Keratinocyte (primary cell): ENCODE measurements around the gene MSI2.

ENCODE experiments used
- EZH2 ChIP-seq: IDR thresholded peaks from one replicate; pipeline ENCODE4 v1.6.1; 2012; ENCODE audit warnings: inconsistent platforms, mild to moderate bottlenecking, low read length, moderate library complexity
- TF ChIP-seq, protein P1 (sequence below), 3 experiments: IDR thresholded peaks in 1 of 3; conservative IDR thresholded peaks in 1 of 3; optimal IDR thresholded peaks in 1 of 3; 2 replicates in 2 of 3; 3 replicates in 1 of 3; pipeline versions ENCODE3 to v1.5.1; 2011; ENCODE audit warnings: low read length in 3 of 3, mild to moderate bottlenecking in 3 of 3, moderate library complexity in 2 of 3, control low read depth in 1 of 3, inconsistent platforms in 1 of 3; ENCODE audit not compliant: insufficient read depth in 2 of 3; ENCODE audit errors: extremely low read depth in 1 of 3

DNA sequence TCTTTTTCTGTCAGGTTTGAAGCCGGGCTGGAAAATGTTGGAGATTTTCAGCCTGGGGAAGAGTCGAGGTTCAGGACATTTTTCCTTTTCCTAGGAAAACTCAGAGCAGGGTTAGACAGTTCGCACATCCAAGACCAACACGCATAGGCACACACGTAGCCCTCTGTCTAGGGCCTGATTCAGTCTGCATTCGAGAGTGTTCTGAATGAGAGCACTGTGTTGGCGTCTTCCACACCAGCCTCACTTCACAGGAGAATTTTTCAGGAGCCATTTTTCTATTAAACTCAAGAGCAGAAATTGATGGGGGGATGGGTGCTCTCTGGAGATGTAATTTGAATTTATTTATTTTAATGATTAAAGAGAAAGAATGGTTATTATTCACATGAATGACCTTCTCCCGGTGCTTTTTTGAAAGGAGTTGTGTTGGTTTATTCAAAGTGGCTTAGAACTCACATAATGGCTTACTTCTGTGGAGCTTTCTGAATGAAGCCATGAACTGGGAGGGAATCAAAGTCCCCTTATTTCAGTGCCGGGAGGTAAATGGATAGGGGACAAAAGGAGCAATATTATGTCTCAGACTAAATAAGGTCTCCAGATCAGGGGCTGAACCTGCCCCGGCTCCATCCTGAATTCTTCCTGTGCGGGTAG lies 294.5 kb downstream of the MSI2 start:
- TF ChIP-seq, protein P1, sequence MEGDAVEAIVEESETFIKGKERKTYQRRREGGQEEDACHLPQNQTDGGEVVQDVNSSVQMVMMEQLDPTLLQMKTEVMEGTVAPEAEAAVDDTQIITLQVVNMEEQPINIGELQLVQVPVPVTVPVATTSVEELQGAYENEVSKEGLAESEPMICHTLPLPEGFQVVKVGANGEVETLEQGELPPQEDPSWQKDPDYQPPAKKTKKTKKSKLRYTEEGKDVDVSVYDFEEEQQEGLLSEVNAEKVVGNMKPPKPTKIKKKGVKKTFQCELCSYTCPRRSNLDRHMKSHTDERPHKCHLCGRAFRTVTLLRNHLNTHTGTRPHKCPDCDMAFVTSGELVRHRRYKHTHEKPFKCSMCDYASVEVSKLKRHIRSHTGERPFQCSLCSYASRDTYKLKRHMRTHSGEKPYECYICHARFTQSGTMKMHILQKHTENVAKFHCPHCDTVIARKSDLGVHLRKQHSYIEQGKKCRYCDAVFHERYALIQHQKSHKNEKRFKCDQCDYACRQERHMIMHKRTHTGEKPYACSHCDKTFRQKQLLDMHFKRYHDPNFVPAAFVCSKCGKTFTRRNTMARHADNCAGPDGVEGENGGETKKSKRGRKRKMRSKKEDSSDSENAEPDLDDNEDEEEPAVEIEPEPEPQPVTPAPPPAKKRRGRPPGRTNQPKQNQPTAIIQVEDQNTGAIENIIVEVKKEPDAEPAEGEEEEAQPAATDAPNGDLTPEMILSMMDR (optimal IDR thresholded peaks at IDR 0.05 in 1 of 3, IDR thresholded peaks at IDR 0.05 in 1 of 3, conservative IDR thresholded peaks at IDR 0.05 in 1 of 3; ENCODE audit: extremely low read depth in 1 of 3, insufficient read depth in 2 of 3, low read length in 3 of 3), result no peak
- no peak for TF ChIP-seq EZH2
